Mucosa of stomach (tissue), 1 donor: ENCODE results near the gene AK3.
"Not testable (repeated sequence)": the region's sequence is repeated elsewhere in the genome, so short reads cannot be mapped to it uniquely, and the experiment has no call there.

Experiments used
- H3K27me3 ChIP-seq: one replicate; pipeline ENCODE4 v1.7.0; 2013; ENCODE audit warnings: mild to moderate bottlenecking, low read length; ENCODE audit not compliant: control insufficient read depth, insufficient read depth
- H3K36me3 ChIP-seq: one replicate; pipeline ENCODE4 v1.7.0; 2013; ENCODE audit warnings: low read length; ENCODE audit not compliant: control insufficient read depth, insufficient read depth
- H3K4me1 ChIP-seq: one replicate; pipeline ENCODE4 v1.7.0; 2013; ENCODE audit warnings: mild to moderate bottlenecking, low read length; ENCODE audit not compliant: control insufficient read depth, insufficient read depth
- H3K4me3 ChIP-seq: one replicate; pipeline ENCODE4 v1.7.0; 2013; ENCODE audit warnings: low read length
- H3K9ac ChIP-seq: one replicate; pipeline ENCODE4 v1.7.0; 2013; ENCODE audit warnings: mild to moderate bottlenecking, low read length, moderate library complexity
- H3K9me3 ChIP-seq: one replicate; pipeline ENCODE4 v1.7.0; 2013; ENCODE audit warnings: mild to moderate bottlenecking, low read length, moderate library complexity; ENCODE audit not compliant: control insufficient read depth
- donor health status: Pancreatic carcinoma.

Gene AK3

DNA sequence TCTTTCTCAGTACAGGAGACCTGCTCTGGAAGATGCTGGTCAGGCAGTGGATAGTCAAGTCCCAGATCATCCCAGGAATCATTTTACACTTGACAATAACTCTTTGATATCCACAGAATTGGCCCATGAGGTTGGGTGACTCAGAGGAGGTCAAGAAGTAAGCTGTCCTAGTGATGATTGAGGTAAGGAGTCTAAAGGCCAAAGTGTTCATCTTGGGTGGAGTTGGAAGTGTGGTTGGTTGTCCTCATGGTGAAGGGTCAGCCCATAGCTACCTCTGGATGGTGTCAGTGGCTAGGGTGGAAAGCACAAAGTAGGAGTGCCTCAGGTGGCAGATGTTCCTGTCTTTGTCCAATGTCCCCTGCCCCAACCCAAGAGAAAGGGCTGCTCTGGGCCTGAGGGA lies 27.7 kb upstream of the AK3 start:
- Histone ChIP-seq H3K4me3 (no peak overlapping the region), H3K9me3 (no peaks in the 10 kb centered on the region), H3K36me3 (no peaks in the 10 kb centered on the region), H3K4me1 (no peaks in the 10 kb centered on the region), H3K9ac (no peak overlapping the region), H3K27me3 (no peaks in the 10 kb centered on the region)

DNA sequence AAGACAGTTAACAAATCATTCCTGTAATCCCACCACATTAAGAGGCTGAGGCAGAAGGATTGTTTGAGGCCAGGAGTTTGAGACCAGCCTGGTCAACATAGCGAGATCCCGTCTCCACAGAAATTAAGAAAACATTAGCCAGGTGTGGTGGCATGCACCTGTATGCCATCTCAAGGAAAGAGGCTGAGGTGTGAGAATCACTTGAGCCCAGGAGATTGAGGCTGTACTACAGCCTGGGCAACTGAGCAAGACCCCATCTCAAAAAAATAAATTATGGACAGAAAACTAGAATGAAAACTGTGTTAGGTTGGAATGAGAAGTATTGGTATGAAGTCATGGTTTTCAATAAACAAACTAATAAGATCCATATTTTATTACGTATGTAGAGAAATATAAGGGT lies 23.0 kb upstream of the AK3 start:
- Histone ChIP-seq H3K9ac (no peak overlapping the region), H3K36me3 (no peaks in the 10 kb centered on the region), H3K4me1 (peaks cover 6% of the 10 kb centered on the region), H3K4me3 (no peak overlapping the region), H3K27me3 (no peaks in the 10 kb centered on the region), H3K9me3 (no peaks in the 10 kb centered on the region)

DNA sequence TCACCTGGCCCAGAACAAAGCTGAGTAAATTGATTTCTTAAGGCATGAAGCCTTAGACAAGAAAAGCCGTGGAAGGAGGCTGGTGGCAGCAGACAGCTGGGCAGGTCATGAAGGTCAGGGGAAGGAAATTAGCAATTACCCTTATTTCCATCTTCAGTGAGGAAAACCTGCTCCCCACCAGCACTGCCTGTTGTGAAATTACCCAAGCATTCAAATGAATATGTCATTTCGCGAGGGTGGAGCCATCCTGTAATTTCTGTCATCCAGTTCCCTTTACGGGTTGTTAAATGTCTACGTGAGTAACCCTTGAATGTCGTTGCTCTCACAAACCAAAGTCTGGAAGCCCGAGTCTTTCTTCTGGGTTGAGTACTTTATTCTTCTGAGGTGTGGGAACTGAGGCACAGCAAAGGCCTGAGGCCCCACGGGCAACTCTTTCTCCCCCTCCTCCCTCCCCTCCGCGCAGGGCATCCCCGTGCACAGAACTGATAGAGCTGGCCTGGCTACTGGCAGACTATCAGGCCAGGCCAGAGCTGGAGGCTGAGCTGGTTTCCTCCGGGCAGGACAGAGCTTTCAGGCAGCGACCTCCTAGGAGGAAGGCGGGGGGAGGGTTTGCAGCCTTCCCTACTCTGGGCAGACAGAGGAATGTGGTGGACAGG lies 22.0 kb upstream of the AK3 start:
- Histone ChIP-seq H3K4me3 (no peak overlapping the region), H3K9me3 (no peaks in the 10 kb centered on the region), H3K36me3 (no peaks in the 10 kb centered on the region), H3K9ac (peak overlapping the region; percentile 30), H3K4me1 (peaks cover 6% of the 10 kb centered on the region), H3K27me3 (no peaks in the 10 kb centered on the region)

DNA sequence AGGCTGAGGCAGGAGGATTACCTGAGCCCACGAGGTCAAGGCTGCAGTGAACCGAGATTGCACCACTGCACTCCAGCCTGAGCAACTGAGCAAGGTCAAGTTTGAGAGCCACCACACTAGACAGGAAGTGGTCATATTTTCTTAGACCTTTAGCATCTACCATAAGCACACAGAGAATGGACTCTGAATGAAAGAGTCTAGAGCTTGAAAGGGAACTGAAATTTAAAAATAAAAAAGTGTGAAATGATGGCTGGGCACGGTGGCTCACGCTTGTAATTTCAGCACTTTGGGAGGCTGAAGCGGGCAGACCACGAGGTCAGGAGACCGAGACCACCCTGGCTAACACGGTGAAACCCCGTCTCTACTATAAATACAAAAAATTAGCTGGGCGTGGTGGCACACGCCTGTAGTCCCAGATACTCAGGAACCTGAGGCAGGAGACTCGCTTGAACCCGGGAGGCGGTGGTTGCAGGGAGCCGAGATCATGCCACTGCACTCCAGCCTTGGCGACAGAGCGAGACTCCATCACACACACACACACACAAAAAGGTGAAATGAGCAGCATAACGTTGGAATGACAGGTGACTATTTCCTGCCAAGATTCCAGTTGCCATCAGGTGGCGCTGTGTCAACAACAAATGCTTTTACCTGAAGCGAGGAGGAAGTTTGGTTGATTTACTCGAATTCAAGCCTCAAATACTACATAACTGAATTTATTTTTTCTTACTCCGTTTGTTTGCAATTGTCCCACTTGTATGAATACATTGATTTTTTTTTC lies 21.3 kb upstream of the AK3 start:
- H3K36me3 ChIP-seq = no peaks in the 10 kb centered on the region
- H3K4me1 ChIP-seq = peaks cover 6% of the 10 kb centered on the region
- H3K9ac ChIP-seq = peak overlapping the region; percentile 30
- H3K4me3 ChIP-seq = no peak overlapping the region
- H3K9me3 ChIP-seq = no peaks in the 10 kb centered on the region
- H3K27me3 ChIP-seq = no peaks in the 10 kb centered on the region

DNA sequence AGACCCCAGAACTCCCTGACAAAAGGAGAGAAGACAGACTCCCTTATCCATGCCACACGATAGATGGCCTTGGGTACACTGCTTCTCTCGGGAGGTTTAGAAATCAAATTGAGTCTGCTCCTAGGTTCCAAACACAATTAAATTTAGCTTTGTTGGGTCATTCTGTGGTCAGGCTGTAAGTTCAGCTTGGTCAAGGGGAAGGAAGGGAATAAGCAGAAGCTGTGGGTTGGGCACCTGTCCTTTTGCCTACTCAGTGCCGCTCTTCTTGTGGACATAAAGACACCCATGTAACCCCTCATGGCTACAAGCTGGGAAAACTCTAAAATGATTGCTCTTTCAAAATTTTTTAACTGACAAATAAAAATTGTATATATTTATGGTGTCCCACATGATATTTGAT lies 19.1 kb upstream of the AK3 start:
- Histone ChIP-seq H3K4me3 (no peak overlapping the region), H3K4me1 (peaks cover 6% of the 10 kb centered on the region), H3K36me3 (no peaks in the 10 kb centered on the region), H3K9me3 (no peaks in the 10 kb centered on the region), H3K9ac (no peak overlapping the region), H3K27me3 (no peaks in the 10 kb centered on the region)

DNA sequence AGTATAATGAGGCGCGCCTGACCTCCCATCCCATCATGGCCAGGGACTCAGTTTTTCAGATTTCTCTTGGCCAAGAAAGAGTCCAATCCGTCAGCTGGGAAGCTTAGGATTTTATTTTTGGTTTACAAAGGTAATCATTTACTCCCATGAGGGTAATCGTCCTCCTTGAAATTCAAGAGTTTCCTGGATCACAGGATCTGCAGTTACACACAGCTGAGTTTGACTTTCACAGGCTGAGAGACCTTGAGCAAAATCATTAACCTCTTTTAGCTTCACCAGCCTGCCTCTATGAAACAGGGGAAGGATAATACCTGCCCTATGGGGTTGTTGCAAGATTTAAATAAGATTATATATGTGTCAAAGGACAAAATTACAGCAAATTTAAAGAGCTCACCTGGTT lies 15.4 kb upstream of the AK3 start:
- Histone ChIP-seq H3K4me1 (no peaks in the 10 kb centered on the region), H3K4me3 (no peak overlapping the region)

DNA sequence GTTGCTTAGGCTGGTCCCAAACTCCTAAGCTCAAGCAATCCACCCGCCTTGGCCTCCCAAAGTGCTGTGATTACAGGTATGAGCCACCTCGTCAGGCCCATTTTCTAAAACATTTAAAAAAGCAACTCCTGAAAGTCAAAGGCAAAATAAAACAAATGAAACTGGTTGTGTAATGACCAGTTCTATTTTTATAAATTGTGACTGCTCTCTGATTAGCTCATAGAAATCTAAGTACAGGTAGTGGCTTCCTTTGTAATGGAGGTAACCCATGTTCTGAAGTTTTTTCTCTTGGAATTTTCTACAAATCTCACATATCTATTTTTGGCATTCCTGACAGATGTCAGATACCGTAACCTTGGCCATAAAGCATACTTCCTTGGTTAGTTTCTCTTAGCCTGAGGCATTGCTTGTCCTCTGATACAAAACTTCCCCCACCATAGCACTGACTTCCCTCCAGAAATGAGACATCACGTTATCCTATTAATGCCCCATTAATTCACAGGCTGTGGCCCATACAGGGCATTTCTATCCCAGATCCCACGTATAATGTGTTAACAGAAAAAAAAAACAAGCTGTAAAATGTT lies 14.1 kb upstream of the AK3 start:
- no peak overlapping the region for H3K9ac ChIP-seq
- H3K4me3 ChIP-seq = no peak overlapping the region
- H3K36me3 ChIP-seq = no peaks in the 10 kb centered on the region
- H3K27me3 ChIP-seq = no peaks in the 10 kb centered on the region
- no peaks in the 10 kb centered on the region for H3K4me1 ChIP-seq
- H3K9me3 ChIP-seq = no peaks in the 10 kb centered on the region

More for the DNA sequence above, 15.4 kb upstream of the AK3 start:
- Histone ChIP-seq H3K27me3 (no peaks in the 10 kb centered on the region), H3K36me3 (no peaks in the 10 kb centered on the region), H3K9ac (no peak overlapping the region), H3K9me3 (no peaks in the 10 kb centered on the region)

DNA sequence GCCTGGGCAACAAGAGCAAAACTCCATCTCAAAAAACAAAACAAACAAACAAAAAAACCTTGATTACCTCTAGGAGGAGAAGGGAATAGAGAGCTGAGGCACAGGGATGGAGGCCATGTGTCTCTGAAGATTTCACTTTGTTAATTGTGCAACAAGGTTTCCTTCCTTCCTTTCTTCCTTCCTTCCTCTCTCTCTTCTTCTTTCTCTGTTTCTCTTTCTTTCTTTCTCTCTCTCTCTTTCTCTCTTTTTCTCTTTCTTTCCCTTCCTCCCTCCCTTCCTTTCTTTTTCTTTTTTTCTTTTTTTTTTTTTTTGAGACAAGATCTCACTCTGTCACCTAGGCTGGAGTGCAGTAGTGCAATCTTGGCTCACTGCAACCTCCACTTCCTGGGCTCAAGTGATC lies 13.5 kb upstream of the AK3 start:
- H3K27me3 ChIP-seq, H3K4me1 ChIP-seq, H3K4me3 ChIP-seq, H3K9me3 ChIP-seq, H3K9ac ChIP-seq, H3K36me3 ChIP-seq: not testable (repeated sequence)

DNA sequence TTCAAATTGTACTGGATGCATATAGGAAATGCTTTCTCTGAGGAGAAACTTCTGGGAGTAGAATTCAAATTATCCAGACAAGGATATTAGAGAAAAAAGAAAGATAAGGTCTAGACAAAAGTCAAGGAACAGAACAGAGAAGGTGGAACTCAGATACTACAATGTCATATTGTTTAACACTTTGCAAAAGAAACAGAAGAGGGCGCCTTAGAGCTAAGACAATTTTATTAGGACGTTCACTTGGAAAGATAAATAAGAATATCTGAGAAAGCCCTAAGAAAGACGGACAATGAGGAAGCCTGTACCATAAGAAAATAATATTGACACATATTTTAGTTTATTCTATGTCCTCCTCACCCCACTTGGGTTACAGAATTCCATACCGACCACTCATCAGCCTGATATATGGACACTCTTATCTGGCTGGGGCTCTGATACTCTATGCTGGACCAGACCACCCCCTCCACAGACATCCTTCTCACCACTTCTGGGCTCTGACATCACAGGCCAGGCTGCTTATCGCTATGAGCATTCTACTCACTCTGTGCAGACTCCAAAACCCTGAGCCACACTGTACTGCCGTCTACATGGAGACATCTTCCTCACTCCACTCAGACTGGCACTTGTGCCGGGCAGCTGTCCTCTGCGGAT lies 9.1 kb upstream of the AK3 start:
- H3K9me3 ChIP-seq = no peaks in the 10 kb centered on the region
- no peaks in the 10 kb centered on the region for H3K27me3 ChIP-seq
- no peak overlapping the region for H3K4me3 ChIP-seq
- H3K36me3 ChIP-seq = no peaks in the 10 kb centered on the region
- no peak overlapping the region for H3K9ac ChIP-seq
- H3K4me1 ChIP-seq = no peaks in the 10 kb centered on the region

DNA sequence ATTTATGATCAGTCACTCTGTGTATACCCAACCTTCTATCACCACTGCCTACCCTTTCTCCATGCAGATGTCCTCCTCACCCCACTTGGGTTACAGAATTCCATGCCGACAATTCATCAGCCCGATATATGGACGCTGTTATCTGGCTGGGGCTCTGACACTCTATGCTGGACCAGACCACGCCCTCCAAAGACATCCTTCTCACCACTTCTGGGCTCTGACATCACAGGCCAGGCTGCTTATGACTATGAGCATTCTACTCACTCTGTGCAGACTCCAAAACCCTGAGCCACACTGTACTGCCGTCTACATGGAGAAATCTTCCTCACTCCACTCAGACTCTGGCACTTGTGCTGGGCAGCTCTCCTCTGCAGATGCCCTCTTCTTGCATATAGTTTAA lies 7.6 kb upstream of the AK3 start:
- H3K4me3 ChIP-seq = no peak overlapping the region
- no peaks in the 10 kb centered on the region for H3K27me3 ChIP-seq
- no peaks in the 10 kb centered on the region for H3K9me3 ChIP-seq
- no peaks in the 10 kb centered on the region for H3K36me3 ChIP-seq
- no peak overlapping the region for H3K9ac ChIP-seq
- H3K4me1 ChIP-seq = no peaks in the 10 kb centered on the region

DNA sequence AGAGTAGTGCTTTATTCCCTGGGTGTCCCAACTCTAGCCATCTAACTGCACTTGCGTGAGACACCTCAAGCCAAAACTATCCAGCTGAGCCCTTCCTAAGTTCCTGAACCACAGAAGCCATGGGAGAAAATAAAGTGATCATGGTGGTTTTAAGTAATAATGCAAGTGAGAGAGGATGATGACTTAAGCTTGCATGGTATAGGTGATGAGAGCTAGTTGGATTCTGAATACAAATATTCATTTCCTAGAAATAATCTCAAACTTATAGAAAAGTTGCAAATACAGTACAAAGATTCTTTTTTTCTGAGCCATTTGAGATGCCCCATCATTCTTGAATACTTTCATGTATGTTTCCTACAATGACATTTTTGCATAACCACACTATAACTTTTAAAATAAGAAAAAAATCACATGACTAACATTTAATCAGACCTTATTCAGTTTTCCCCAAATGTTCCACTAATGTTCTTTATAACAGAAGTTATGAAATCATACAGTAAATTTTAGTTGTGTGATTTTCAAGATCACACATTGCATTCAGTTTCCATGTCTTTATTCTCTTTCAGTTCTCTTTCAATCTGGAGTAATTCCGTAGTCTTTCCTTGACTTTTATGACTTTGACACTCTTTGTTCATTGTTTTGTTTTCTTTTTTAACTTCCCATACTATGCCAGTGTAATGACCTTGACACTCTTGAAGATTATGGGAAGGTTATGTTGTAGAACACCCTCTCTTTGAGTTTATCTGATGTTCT lies 5.5 kb upstream of the AK3 start:
- Histone ChIP-seq H3K9ac (no peak overlapping the region), H3K4me3 (no peak overlapping the region), H3K36me3 (no peaks in the 10 kb centered on the region)

More for the DNA sequence above, 5.5 kb upstream of the AK3 start:
- H3K9me3 ChIP-seq = no peaks in the 10 kb centered on the region
- H3K4me1 ChIP-seq = peaks cover 6% of the 10 kb centered on the region
- H3K27me3 ChIP-seq = no peaks in the 10 kb centered on the region
